PC-9 (cell line): Measurements from ENCODE around the gene CBR1.

Source experiments
- CTCF ChIP-seq: fragments of 200-600 bp; sonication (generic); conservative IDR thresholded peaks from 2 replicates; pipeline ENCODE4 v1.6.1; 2017; ENCODE audit warnings: mixed run types, antibody characterized with exemption, mild to moderate bottlenecking, moderate library complexity
- EZH2 ChIP-seq: fragments of 200-600 bp; sonication (generic); IDR thresholded peaks from 2 replicates; pipeline ENCODE4 v1.8.0; 2017; ENCODE audit warnings: antibody characterized with exemption, low read depth

GRCh38 chr21:36065497-36066036 lies 4.3 kb upstream of the CBR1 start:
- TF ChIP-seq CTCF (no peak), EZH2 (no peak)
